Epithelial cell of proximal tubule (primary cell): ENCODE results near the gene CDC25C. TPM values are rescaled to one million over a fixed set of nuclear protein-coding genes. Genes with fewer than 3 reads are reported as not detected.

ENCODE experiments used
- DNase-seq: peaks from one replicate; pipeline ENCODE4 v3.0.0-alpha.2; 2011; ENCODE audit warnings: low read depth
- H3K4me3 ChIP-seq: 2 replicates; pipeline ENCODE4 v1.5.1; 2011; ENCODE audit warnings: low read depth, mild to moderate bottlenecking, low read length
- total RNA-seq: library from RNA; depleted of rRNA; stranded (reverse); fragments of >200 nt; gene quantifications from 2 replicates; pipeline ENCODE4 v1.2.3, GENCODE V29; 2015
- TF ChIP-seq, protein P1 (sequence below): conservative IDR thresholded peaks from 2 replicates; pipeline ENCODE4 v1.5.1; 2012; ENCODE audit warnings: low read depth, mild to moderate bottlenecking, low read length

The CDC25C gene
- total RNA-seq, 1 donor from 2014 or later: 14.2 TPM

GRCh38 chr5:138350563-138350890, 18.9 kb upstream of the CDC25C start:
- TF ChIP-seq, protein P1, sequence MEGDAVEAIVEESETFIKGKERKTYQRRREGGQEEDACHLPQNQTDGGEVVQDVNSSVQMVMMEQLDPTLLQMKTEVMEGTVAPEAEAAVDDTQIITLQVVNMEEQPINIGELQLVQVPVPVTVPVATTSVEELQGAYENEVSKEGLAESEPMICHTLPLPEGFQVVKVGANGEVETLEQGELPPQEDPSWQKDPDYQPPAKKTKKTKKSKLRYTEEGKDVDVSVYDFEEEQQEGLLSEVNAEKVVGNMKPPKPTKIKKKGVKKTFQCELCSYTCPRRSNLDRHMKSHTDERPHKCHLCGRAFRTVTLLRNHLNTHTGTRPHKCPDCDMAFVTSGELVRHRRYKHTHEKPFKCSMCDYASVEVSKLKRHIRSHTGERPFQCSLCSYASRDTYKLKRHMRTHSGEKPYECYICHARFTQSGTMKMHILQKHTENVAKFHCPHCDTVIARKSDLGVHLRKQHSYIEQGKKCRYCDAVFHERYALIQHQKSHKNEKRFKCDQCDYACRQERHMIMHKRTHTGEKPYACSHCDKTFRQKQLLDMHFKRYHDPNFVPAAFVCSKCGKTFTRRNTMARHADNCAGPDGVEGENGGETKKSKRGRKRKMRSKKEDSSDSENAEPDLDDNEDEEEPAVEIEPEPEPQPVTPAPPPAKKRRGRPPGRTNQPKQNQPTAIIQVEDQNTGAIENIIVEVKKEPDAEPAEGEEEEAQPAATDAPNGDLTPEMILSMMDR: no peak
- no peak overlapping the region for H3K4me3 ChIP-seq
- DNase-seq: no peak

GRCh38 chr5:138349852-138350562, 18.4 kb upstream of the CDC25C start:
- no peak overlapping the region for H3K4me3 ChIP-seq
- no peak for DNase-seq
- TF ChIP-seq, protein P1: no peak

GRCh38 chr5:138346889-138347288, 15.3 kb upstream of the CDC25C start:
- no peak for DNase-seq
- no peak overlapping the region for H3K4me3 ChIP-seq
- TF ChIP-seq, protein P1: no peak

DNA sequence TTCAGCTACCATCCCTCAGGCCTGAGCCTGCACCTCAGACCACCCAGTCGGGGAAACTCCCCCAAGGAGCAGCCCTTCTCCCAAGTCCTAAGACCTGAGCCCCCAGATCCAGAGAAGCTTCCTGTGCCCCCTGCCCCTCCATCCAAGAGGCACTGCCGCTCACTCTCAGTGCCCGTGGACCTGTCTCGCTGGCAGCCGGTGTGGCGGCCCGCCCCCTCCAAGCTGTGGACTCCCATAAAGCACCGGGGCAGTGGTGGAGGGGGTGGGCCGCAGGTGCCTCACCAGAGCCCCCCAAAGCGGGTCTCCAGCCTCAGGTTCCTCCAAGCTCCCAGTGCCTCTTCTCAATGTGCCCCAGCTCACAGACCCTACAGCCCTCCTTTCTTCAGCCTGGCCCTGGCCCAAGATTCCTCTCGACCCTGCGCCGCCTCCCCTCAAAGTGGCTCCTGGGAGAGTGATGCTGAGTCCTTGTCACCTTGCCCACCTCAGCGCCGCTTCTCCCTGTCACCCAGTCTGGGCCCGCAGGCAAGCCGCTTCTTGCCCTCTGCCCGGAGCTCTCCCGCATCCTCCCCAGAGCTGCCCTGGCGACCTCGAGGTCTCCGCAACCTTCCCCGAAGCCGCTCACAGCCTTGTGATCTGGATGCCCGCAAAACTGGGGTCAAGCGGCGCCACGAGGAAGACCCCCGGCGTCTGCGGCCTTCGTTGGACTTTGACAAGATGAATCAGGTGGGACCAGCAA, 13.5 kb upstream of the CDC25C start:
- DNase-seq: no peak
- no peak overlapping the region for H3K4me3 ChIP-seq
- TF ChIP-seq, protein P1: no peak

DNA sequence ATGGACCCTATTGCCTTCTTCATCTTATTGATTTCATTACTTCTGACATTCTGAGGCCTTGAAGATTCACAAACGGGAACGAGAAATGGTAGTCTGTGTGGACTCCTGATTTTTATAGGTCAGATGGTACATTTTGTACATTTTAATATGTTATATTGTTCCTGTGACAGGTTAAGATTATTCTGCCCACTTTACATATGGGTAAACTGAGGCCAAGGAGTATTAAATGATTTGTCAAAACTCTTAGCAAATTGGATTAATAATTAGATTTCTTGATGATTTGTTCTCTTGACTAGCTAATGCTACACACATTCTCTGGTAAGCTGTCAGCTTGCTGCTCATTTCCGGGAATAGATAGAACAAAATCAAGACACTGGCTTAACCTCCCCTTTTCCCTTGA, 8.4 kb upstream of the CDC25C start:
- TF ChIP-seq, protein P1: no peak
- DNase-seq: no peak
- peak overlapping the region; percentile 88 for H3K4me3 ChIP-seq

GRCh38 chr5:138339464-138339863, 7.9 kb upstream of the CDC25C start:
- TF ChIP-seq, protein P1: no peak
- peak overlapping the region; percentile 88 for H3K4me3 ChIP-seq
- no peak for DNase-seq

- no peak for DNase-seq
- TF ChIP-seq, protein P1: no peak
- peak overlapping the region; percentile 88 for H3K4me3 ChIP-seq
Measured at GRCh38 chr5:138339091-138339456, 7.5 kb upstream of the CDC25C start.
